Bronchial epithelial cell (primary cell): ENCODE measurements around the gene RUBCNL. TPM values are rescaled to one million over a fixed set of nuclear protein-coding genes. Genes with fewer than 3 reads are reported as not detected.
A peak's percentile ranks its signal among the peaks of the same experiment; 100 is the strongest.

Experiments
- DNase-seq: peaks from one replicate; pipeline ENCODE4 v3.0.0-alpha.2; 2010; ENCODE audit warnings: low read depth
- FAIRE-seq: peaks from 2 replicates; lab custom pipeline; 2011; peaks lifted over from hg19 to GRCh38; lab: Jason Lieb, UNC
- H3K27me3 ChIP-seq: 2 replicates; pipeline ENCODE4 v1.5.1; 2011; ENCODE audit warnings: low read length; ENCODE audit not compliant: control insufficient read depth, insufficient read depth
- H3K36me3 ChIP-seq: 2 replicates; pipeline ENCODE4 v1.5.1; 2011; ENCODE audit warnings: low read length; ENCODE audit not compliant: control insufficient read depth, insufficient read depth
- H3K4me3 ChIP-seq: 2 replicates; pipeline ENCODE4 v1.5.1; 2011; ENCODE audit warnings: mild to moderate bottlenecking, low read depth, low read length, control low read depth
- CTCF ChIP-seq: IDR thresholded peaks from 2 replicates; pipeline ENCODE4 v1.5.1; 2011; ENCODE audit warnings: mild to moderate bottlenecking, moderate library complexity, low read length, control low read depth, inconsistent platforms; ENCODE audit not compliant: insufficient read depth, severe bottlenecking
- total RNA-seq: library from RNA; depleted of rRNA; stranded (reverse); fragments of >200 nt; gene quantifications from 2 replicates; pipeline ENCODE4 v1.2.1, GENCODE V29; 2014

RUBCNL gene
- total RNA-seq, 1 donor from 2014 or later, result not detected

GRCh38 chr13:46296921-46297320 lies 90.1 kb downstream of the RUBCNL start:
- no peak for FAIRE-seq
- TF ChIP-seq CTCF, result no peak
- Histone ChIP-seq H3K4me3 (no peak overlapping the region), H3K36me3 (no peaks in the 10 kb centered on the region), H3K27me3 (no peaks in the 10 kb centered on the region)
- peak; percentile 19 for DNase-seq

- FAIRE-seq (no peak), DNase-seq (peak; percentile 20)
- H3K36me3 ChIP-seq, result no peaks in the 10 kb centered on the region
Observed at GRCh38 chr13:46296115-46296822, 90.8 kb downstream of the RUBCNL start.

GRCh38 chr13:46295491-46296114 lies 91.4 kb downstream of the RUBCNL start:
- no peak for TF ChIP-seq CTCF
- no peak overlapping the region for H3K4me3 ChIP-seq
- H3K27me3 ChIP-seq, result no peaks in the 10 kb centered on the region
- no peak for DNase-seq
- no peaks in the 10 kb centered on the region for H3K36me3 ChIP-seq
- no peak for FAIRE-seq

More at GRCh38 chr13:46296115-46296822, 90.8 kb downstream of the RUBCNL start:
- TF ChIP-seq CTCF, result no peak
- Histone ChIP-seq H3K4me3 (no peak overlapping the region), H3K27me3 (no peaks in the 10 kb centered on the region)

- Histone ChIP-seq H3K27me3 (no peaks in the 10 kb centered on the region), H3K4me3 (no peak overlapping the region), H3K36me3 (no peaks in the 10 kb centered on the region)
- no peak for DNase-seq
- no peak for FAIRE-seq
- TF ChIP-seq CTCF, result no peak
Observed at GRCh38 chr13:46293436-46293835, 93.6 kb downstream of the RUBCNL start.

Other genes with a start within 250 kb of the RUBCNL start
- gene LCP1, start 205.1 kb downstream of the RUBCNL start, total RNA-seq, result 0.26 and 0.53 TPM in 2 replicates
- gene LRRC63, start 175.3 kb downstream of the RUBCNL start, total RNA-seq, result not detected in 2 replicates
- 3.4 and 4.7 TPM in 2 replicates for gene LRCH1, start 165.9 kb upstream of the RUBCNL start, total RNA-seq